Activated T-helper 2 cell treated with anti-CD3 and anti-CD28 coated beads, Interferon-gamma antibody, Interleukin-2, Interleukin-4, amounts not matched to agents 10 μg/mL and 5 μg/mL and 100 μg/mL, durations not matched to agents 14 hours and 24 hours and 36 hours (primary cell): ENCODE results near the gene LPP. TPM values are rescaled to one million over a fixed set of nuclear protein-coding genes. Genes with fewer than 3 reads are reported as not detected.

ENCODE experiments used
- DNase-seq: peaks from one replicate; pipeline ENCODE4 v3.0.0; 2021; ENCODE audit warnings: low spot score
- H3K27ac Mint-ChIP-seq: one replicate; pipeline ENCODE4 v1.8.0; 2021; ENCODE audit warnings: mixed read lengths
- H3K27me3 Mint-ChIP-seq: one replicate; pipeline ENCODE4 v1.8.0; 2021; ENCODE audit warnings: low read depth, mixed read lengths
- H3K36me3 Mint-ChIP-seq: one replicate; pipeline ENCODE4 v1.8.0; 2021; ENCODE audit warnings: low read depth, mixed read lengths
- H3K4me1 Mint-ChIP-seq: one replicate; pipeline ENCODE4 v1.8.0; 2021; ENCODE audit warnings: low read depth, mixed read lengths
- H3K4me3 Mint-ChIP-seq: one replicate; pipeline ENCODE4 v1.8.0; 2021; ENCODE audit warnings: low read depth, mild to moderate bottlenecking, moderate library complexity, mixed read lengths
- H3K9me3 Mint-ChIP-seq: one replicate; pipeline ENCODE4 v1.8.0; 2021; ENCODE audit warnings: mixed read lengths
- intact Hi-C: fragments of 100-400 bp; cut with micrococcal nuclease; formaldehyde crosslinking; loops from one replicate; pipeline ENCODE4 v1.15.1; 2023
- total RNA-seq: library from RNA; stranded (reverse); gene quantifications from 2 replicates; pipeline ENCODE4 v1.2.3, GENCODE V29; 2022

LPP gene
- total RNA-seq, 1 donor from 2014 or later = 54.5 TPM

GRCh38 chr3:188573956-188574355 is 420.0 kb downstream of the LPP start:
- peaks cover 5% of the 10 kb centered on the region for H3K4me1 Mint-ChIP-seq
- no peaks in the 10 kb centered on the region for H3K9me3 Mint-ChIP-seq
- H3K27me3 Mint-ChIP-seq = no peaks in the 10 kb centered on the region
- H3K36me3 Mint-ChIP-seq = peaks cover 2% of the 10 kb centered on the region
- intact Hi-C loops = no loop called here
- H3K27ac Mint-ChIP-seq = no peak overlapping the region
- no peak for DNase-seq
- H3K4me3 Mint-ChIP-seq = no peak overlapping the region

- Mint-ChIP-seq H3K27ac (no peak overlapping the region), H3K27me3 (no peaks in the 10 kb centered on the region), H3K4me3 (no peak overlapping the region), H3K9me3 (no peaks in the 10 kb centered on the region), H3K4me1 (peaks cover 5% of the 10 kb centered on the region), H3K36me3 (peaks cover 4% of the 10 kb centered on the region)
- intact Hi-C loops = no loop called here
- DNase-seq = no peak
Observed at GRCh38 chr3:188574885-188575284, 420.9 kb downstream of the LPP start.

GRCh38 chr3:188575501-188575900 is 421.5 kb downstream of the LPP start:
- Mint-ChIP-seq H3K36me3 (peaks cover 4% of the 10 kb centered on the region), H3K27me3 (no peaks in the 10 kb centered on the region), H3K9me3 (no peaks in the 10 kb centered on the region), H3K27ac (no peak overlapping the region), H3K4me3 (no peak overlapping the region), H3K4me1 (peaks cover 8% of the 10 kb centered on the region)
- intact Hi-C loops = no loop called here
- DNase-seq = no peak

GRCh38 chr3:188577539-188577938 is 423.6 kb downstream of the LPP start:
- H3K27me3 Mint-ChIP-seq = no peaks in the 10 kb centered on the region
- peaks cover 9% of the 10 kb centered on the region for H3K4me1 Mint-ChIP-seq
- no peak for DNase-seq
- no peaks in the 10 kb centered on the region for H3K9me3 Mint-ChIP-seq
- H3K4me3 Mint-ChIP-seq = no peak overlapping the region
- intact Hi-C loops = no loop called here
- peaks cover 4% of the 10 kb centered on the region for H3K36me3 Mint-ChIP-seq
- no peak overlapping the region for H3K27ac Mint-ChIP-seq

DNA sequence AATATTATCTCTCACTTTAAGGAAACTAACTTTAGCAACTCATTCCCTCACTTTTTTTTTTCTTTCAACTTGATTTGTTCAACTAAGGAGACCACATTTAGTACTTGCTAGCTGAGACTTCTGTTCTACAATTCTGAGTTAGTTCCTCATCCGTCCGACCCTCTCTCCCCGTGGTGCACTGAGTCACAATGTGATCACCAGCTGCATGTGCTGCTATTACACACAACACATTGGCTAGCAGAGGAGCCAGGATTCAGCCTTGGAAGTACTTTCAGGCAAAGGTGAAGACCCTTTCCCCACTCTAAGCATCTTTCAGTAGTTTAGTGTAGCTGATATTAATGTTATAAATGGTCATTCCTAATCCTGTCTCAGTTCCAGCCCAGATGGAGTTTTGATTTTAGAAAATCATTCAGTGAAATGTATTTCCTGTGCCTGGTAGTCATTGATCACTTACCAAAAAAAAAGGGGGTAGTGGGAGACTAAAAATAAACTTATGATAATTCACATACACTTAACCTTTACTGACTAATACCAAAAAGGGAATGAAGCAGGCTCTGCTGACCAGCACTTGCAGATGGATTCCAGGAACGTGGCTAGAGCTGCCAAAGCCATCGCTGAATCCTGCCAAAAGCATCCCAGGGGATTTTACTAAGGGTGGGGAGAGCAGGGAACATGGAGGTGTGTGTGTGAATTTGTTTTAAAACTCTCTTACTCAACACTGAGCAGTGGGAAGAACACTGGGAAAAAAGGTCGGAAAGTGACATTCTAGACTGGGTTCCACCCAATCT is 424.8 kb downstream of the LPP start:
- no peak for DNase-seq
- H3K9me3 Mint-ChIP-seq = no peaks in the 10 kb centered on the region
- peaks cover 9% of the 10 kb centered on the region for H3K4me1 Mint-ChIP-seq
- intact Hi-C loops = no loop called here
- no peak overlapping the region for H3K4me3 Mint-ChIP-seq
- H3K27ac Mint-ChIP-seq = no peak overlapping the region
- H3K27me3 Mint-ChIP-seq = no peaks in the 10 kb centered on the region
- peaks cover 4% of the 10 kb centered on the region for H3K36me3 Mint-ChIP-seq

DNA sequence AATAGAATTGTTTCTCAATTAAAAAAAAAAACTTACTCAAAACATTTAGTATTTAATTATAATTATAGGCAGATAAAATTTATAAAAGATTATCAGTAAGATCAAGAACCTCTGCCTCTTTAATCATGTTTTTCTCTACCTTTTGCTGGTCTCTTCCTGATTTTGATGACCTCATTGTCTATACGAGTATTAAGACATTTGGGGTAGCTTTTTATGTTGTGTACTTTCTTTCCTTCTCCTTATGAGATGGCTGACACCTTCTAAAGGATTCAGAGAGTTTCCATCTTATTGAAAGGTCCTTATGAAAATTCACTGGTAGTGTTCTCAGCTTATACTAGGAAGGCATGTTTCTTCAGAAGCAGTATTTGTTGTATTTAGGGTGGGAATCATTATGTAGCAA is 426.3 kb downstream of the LPP start:
- no peaks in the 10 kb centered on the region for H3K9me3 Mint-ChIP-seq
- intact Hi-C loops = loop anchor here (5.0 to 10.0 kb wide), 6 partner anchors 245 to 665 kb away; no protein-coding TSS in a partner anchor
- peaks cover 19% of the 10 kb centered on the region for H3K4me1 Mint-ChIP-seq
- peaks cover 4% of the 10 kb centered on the region for H3K36me3 Mint-ChIP-seq
- no peaks in the 10 kb centered on the region for H3K27me3 Mint-ChIP-seq
- DNase-seq = no peak
- no peak overlapping the region for H3K4me3 Mint-ChIP-seq
- H3K27ac Mint-ChIP-seq = no peak overlapping the region

- no peak overlapping the region for H3K27ac Mint-ChIP-seq
- intact Hi-C loops = loop anchor here (5.0 to 10.0 kb wide), 6 partner anchors 246 to 666 kb away; no protein-coding TSS in a partner anchor
- no peaks in the 10 kb centered on the region for H3K9me3 Mint-ChIP-seq
Observed at GRCh38 chr3:188580659-188581058, 426.7 kb downstream of the LPP start.

DNA sequence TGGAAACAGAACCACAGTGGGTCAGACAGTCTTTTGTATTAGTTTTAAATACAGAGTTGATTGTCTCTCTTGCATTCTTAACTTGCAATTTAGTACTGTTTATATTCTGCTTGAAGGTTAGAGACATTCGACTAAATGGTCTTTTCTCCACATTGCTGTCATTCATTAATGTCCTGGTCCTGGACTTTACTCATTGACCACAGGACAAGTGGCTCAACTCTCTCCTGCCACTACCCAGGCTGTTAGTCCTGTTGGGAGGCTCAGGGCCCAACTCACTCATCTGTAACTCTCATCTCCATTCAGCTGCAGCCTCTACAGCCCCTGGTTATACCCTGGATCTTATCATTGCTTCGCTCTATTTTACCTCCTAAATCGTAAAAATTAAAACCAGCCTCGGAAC is 427.4 kb downstream of the LPP start:
- DNase-seq = no peak
- Mint-ChIP-seq H3K36me3 (peaks cover 4% of the 10 kb centered on the region), H3K27ac (no peak overlapping the region), H3K4me1 (peaks cover 28% of the 10 kb centered on the region), H3K4me3 (no peak overlapping the region), H3K9me3 (no peaks in the 10 kb centered on the region), H3K27me3 (no peaks in the 10 kb centered on the region)
- intact Hi-C loops = loop anchor here (5.0 to 10.0 kb wide), 6 partner anchors 247 to 667 kb away; no protein-coding TSS in a partner anchor

More at GRCh38 chr3:188580659-188581058, 426.7 kb downstream of the LPP start:
- no peaks in the 10 kb centered on the region for H3K27me3 Mint-ChIP-seq
- no peak overlapping the region for H3K4me3 Mint-ChIP-seq
- H3K4me1 Mint-ChIP-seq = peaks cover 23% of the 10 kb centered on the region
- H3K36me3 Mint-ChIP-seq = peaks cover 4% of the 10 kb centered on the region
- DNase-seq = no peak

GRCh38 chr3:188581792-188582191 is 427.8 kb downstream of the LPP start:
- H3K27ac Mint-ChIP-seq = no peak overlapping the region
- intact Hi-C loops = loop anchor here (5.0 to 10.0 kb wide), 6 partner anchors 247 to 667 kb away; no protein-coding TSS in a partner anchor
- H3K9me3 Mint-ChIP-seq = no peaks in the 10 kb centered on the region
- no peaks in the 10 kb centered on the region for H3K27me3 Mint-ChIP-seq
- H3K4me1 Mint-ChIP-seq = peaks cover 28% of the 10 kb centered on the region
- peaks cover 4% of the 10 kb centered on the region for H3K36me3 Mint-ChIP-seq
- no peak overlapping the region for H3K4me3 Mint-ChIP-seq
- no peak for DNase-seq

- DNase-seq = no peak
- Mint-ChIP-seq H3K4me3 (peak overlapping the region; percentile 13), H3K4me1 (peaks cover 31% of the 10 kb centered on the region), H3K36me3 (peaks cover 4% of the 10 kb centered on the region), H3K27ac (no peak overlapping the region), H3K27me3 (no peaks in the 10 kb centered on the region), H3K9me3 (no peaks in the 10 kb centered on the region)
- intact Hi-C loops = loop anchor here (1.0 to 10.0 kb wide), 9 partner anchors 100 to 839 kb away; partner anchors contain the start of gene BCL6
Observed at GRCh38 chr3:188583341-188584161, 429.6 kb downstream of the LPP start.

GRCh38 chr3:188584162-188584529 is 430.2 kb downstream of the LPP start:
- Mint-ChIP-seq H3K4me1 (peaks cover 30% of the 10 kb centered on the region), H3K4me3 (peak overlapping the region; percentile 13), H3K36me3 (peaks cover under 1% of the 10 kb centered on the region), H3K27ac (peak overlapping the region; percentile 86), H3K9me3 (no peaks in the 10 kb centered on the region), H3K27me3 (no peaks in the 10 kb centered on the region)
- intact Hi-C loops = loop anchor here (1.0 to 10.0 kb wide), 9 partner anchors 99 to 839 kb away; partner anchors contain the start of gene BCL6
- no peak for DNase-seq

DNA sequence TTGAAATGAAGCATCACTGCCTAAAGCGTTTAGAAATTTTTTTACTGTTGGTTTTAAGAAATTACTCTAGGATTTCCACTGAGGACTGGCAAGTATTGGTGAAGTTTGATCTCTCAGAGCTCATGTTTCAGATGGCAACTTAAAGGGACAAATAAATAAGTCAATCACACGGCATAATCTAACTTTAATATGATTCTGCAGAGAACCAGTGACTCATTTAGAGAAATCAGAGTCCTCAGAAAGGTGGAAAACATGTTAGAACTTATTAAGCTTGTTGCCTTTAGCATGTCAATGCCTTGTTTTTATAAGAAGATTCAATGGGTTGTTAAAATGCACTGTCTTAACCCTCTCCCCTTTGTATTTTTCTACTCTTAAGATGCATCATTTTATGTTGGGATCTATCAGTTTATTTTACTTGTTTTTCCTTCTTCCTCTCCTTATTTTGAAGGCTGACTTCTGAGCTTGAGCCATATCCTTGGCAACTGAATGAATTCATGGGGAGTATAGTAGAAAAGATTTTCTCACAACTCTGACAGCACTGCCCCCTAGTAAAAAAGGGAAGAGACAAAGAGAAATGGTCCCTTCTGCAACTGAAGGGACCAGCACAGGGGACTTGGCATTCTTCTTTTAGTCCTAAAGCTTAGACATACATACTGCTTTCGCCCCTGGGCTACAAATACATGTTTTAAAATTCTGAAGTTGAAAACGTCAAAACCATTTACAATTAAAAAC is 431.2 kb downstream of the LPP start:
- Mint-ChIP-seq H3K9me3 (no peaks in the 10 kb centered on the region), H3K36me3 (no peaks in the 10 kb centered on the region), H3K4me1 (peaks cover 30% of the 10 kb centered on the region), H3K27me3 (no peaks in the 10 kb centered on the region), H3K27ac (peak overlapping the region; percentile 86), H3K4me3 (peak overlapping the region; percentile 64)
- intact Hi-C loops = loop anchor here (1.0 to 10.0 kb wide), 9 partner anchors 98 to 840 kb away; partner anchors contain the start of gene BCL6
- DNase-seq = no peak
